Measurements from ENCODE around the gene PFDN6. TPM values are rescaled to one million over a fixed set of nuclear protein-coding genes. Genes with fewer than 3 reads are reported as not detected.

PFDN6 gene
- total and polyA plus RNA-seq, 9 of the 15 experiments (the other 6 are each of a cell fraction or from before 2014, with no cell fraction given) = 6.8 to 475 (median 216) TPM

GRCh38 chr6:33248932-33249731 is 40.3 kb upstream of the PFDN6 start (continued):
- TF ChIP-seq AFF4 (CRISPR knock-in tag; IDR thresholded peaks at IDR 0.05) (peak; percentile 44; the same call in 1 of the 2 replicates), BRD4 (IDR thresholded peaks at IDR 0.05) (no peak), ETS1 (conservative IDR thresholded peaks at IDR 0.05; ENCODE audit: control insufficient read depth, low read depth, low read length) (no peak; the same call in 1 of the 2 replicates), PCBP1 (IDR thresholded peaks at IDR 0.05; ENCODE audit: low read depth, low read length, poor library complexity, severe bottlenecking) (no peak), RAD51 (IDR thresholded peaks at IDR 0.05; ENCODE audit: borderline replicate concordance, low read depth) (no peak; the same call in 1 of the 2 replicates), YBX1 (IDR thresholded peaks at IDR 0.05) (no peak), MTA2 (IDR thresholded peaks at IDR 0.05; ENCODE audit: low read depth) (no peak), MGA (IDR thresholded peaks at IDR 0.05) (peak; percentile 56; the same call in 1 of the 2 replicates), SMAD4 (CRISPR knock-in tag; conservative IDR thresholded peaks at IDR 0.05) (no peak), SRSF7 (optimal IDR thresholded peaks at IDR 0.05; ENCODE audit: low read depth, low read length) (no peak)

Measured in K562 (cell line).